GM12878 (cell line): ENCODE results near the gene ZNF559. TPM values are rescaled to one million over a fixed set of nuclear protein-coding genes. Genes with fewer than 3 reads are reported as not detected.

Source experiments
- ATAC-seq: fragments of 200-7000 bp; cut with Tn5 transposase; 3 replicates; pipeline ENCODE4 v1.9.1; 2020; ENCODE audit warnings: mild to moderate bottlenecking, moderate library complexity
- BruUV-seq: library from RNA; stranded (reverse); fragments of 400-500 nt; replicated peaks from 2 replicates; lab custom pipeline; 2021; lab: Mats Ljungman, UMichigan
- CTCF ChIA-PET: fragments of 300-600 bp; sonication (Branson Sonifier 250); formaldehyde crosslinking; extraction: SDS; loops from one replicate; lab custom pipeline; 2021; ENCODE audit warnings: inconsistent platforms; lab: Yijun Ruan, JAX
- POLR2A ChIA-PET: fragments of 350-600 bp; formaldehyde crosslinking; extraction: SDS; loops from one replicate; lab custom pipeline; 2021; ENCODE audit warnings: inconsistent platforms; lab: Charles Lee
- RAD21 ChIA-PET: fragments of 300-600 bp; sonication (Branson Sonifier 250); formaldehyde crosslinking; loops from one replicate; lab custom pipeline; 2023; ENCODE audit warnings: antibody characterized with exemption; ENCODE audit not compliant: unreplicated experiment; lab: Charles Lee
- SMC1A ChIA-PET: fragments of 300-600 bp; sonication (Branson Sonifier 250); formaldehyde crosslinking; loops from one replicate; lab custom pipeline; 2023; ENCODE audit not compliant: unreplicated experiment, uncharacterized antibody; lab: Charles Lee
- DNase-seq: peaks from one replicate; pipeline ENCODE4 v3.0.0-alpha.2; 2011; ENCODE audit warnings: low read depth, low spot score
- FAIRE-seq: peaks from 3 replicates; lab custom pipeline; 2011; peaks lifted over from hg19 to GRCh38; lab: Jason Lieb, UNC
- H2AFZ ChIP-seq: 2 replicates; pipeline ENCODE4 v1.6.0; 2011; ENCODE audit warnings: low read depth, low read length, control low read depth; ENCODE audit not compliant: control insufficient read depth
- H3K27ac ChIP-seq: 2 replicates; pipeline ENCODE4 v1.5.1; 2011; ENCODE audit warnings: control low read depth; ENCODE audit not compliant: control insufficient read depth, insufficient read depth
- H3K27me3 ChIP-seq, 2 experiments: replicated peaks in 1 of 2; 2 replicates each; pipeline versions ENCODE4 v1.6.0 to v1.6.1; 2011; ENCODE audit warnings: low read length in 1 of 2; ENCODE audit not compliant: control insufficient read depth in 2 of 2, insufficient read depth in 2 of 2
- H3K36me3 ChIP-seq, 2 experiments: 2 replicates each; pipeline ENCODE4 v1.5.1; 2011; ENCODE audit warnings: low read length in 1 of 2; ENCODE audit not compliant: control insufficient read depth in 2 of 2, insufficient read depth in 2 of 2
- H3K4me1 ChIP-seq: 2 replicates; pipeline ENCODE4 v1.6.1; 2011; ENCODE audit warnings: mild to moderate bottlenecking, low read length, moderate library complexity, mixed read lengths; ENCODE audit not compliant: control insufficient read depth, insufficient read depth
- H3K4me2 ChIP-seq: 2 replicates; pipeline ENCODE4 v1.6.0; 2011; ENCODE audit warnings: control low read depth; ENCODE audit not compliant: control insufficient read depth, insufficient read depth
- H3K4me3 ChIP-seq: fragments of 200-600 bp; sonication (generic); 2 replicates; pipeline ENCODE4 v1.5.1; 2016
- H3K79me2 ChIP-seq: 2 replicates; pipeline ENCODE4 v1.6.0; 2011; ENCODE audit warnings: low read length; ENCODE audit not compliant: control insufficient read depth, insufficient read depth
- H3K9ac ChIP-seq: 2 replicates; pipeline ENCODE4 v1.8.0; 2011; ENCODE audit warnings: low read length, control low read depth, mixed read lengths; ENCODE audit not compliant: control insufficient read depth, insufficient read depth
- H3K9me3 ChIP-seq: replicated peaks from 3 replicates; pipeline ENCODE4 v1.5.1; 2011; ENCODE audit warnings: mild to moderate bottlenecking, low read length; ENCODE audit not compliant: control insufficient read depth, insufficient read depth
- H4K20me1 ChIP-seq: 2 replicates; pipeline ENCODE4 v1.6.0; 2011; ENCODE audit not compliant: control insufficient read depth, insufficient read depth
- ATF2 ChIP-seq: IDR thresholded peaks from 2 replicates; pipeline ENCODE4 v1.6.1; 2012; ENCODE audit warnings: low read length, inconsistent platforms
- CEBPB ChIP-seq, 2 experiments: fragments of 150-350 bp in 1 of 2; IDR thresholded peaks; 2 replicates each; pipeline ENCODE4 v1.6.1; 2012 to 2014; ENCODE audit warnings: low read depth in 2 of 2, low read length in 2 of 2, borderline replicate concordance in 1 of 2, inconsistent platforms in 1 of 2
- EGR1 ChIP-seq, 2 experiments: IDR thresholded peaks; 1 replicate in 1 of 2; 2 replicates in 1 of 2; pipeline ENCODE4 v1.6.1; 2011 to 2012; ENCODE audit warnings: low read depth in 2 of 2, low read length in 2 of 2, borderline replicate concordance in 1 of 2, mild to moderate bottlenecking in 1 of 2, moderate library complexity in 1 of 2
- EZH2 ChIP-seq: IDR thresholded peaks from 2 replicates; pipeline ENCODE4 v1.6.1; 2012; ENCODE audit warnings: low read depth, mild to moderate bottlenecking, control low read depth, inconsistent platforms, low read length, borderline replicate concordance; ENCODE audit not compliant: control insufficient read depth
- MEF2B ChIP-seq: fragments of 450-650 bp; IDR thresholded peaks from 2 replicates; pipeline ENCODE4 v1.6.1; 2018; ENCODE audit warnings: mild to moderate bottlenecking, moderate library complexity; ENCODE audit not compliant: partially characterized antibody, poor library complexity, severe bottlenecking
- NKRF ChIP-seq: fragments of 450-650 bp; conservative IDR thresholded peaks from 2 replicates; pipeline ENCODE4 v1.6.1; 2017; ENCODE audit warnings: mild to moderate bottlenecking, moderate library complexity
- PBX3 ChIP-seq: IDR thresholded peaks from 2 replicates; pipeline ENCODE4 v1.6.1; 2011; ENCODE audit warnings: mild to moderate bottlenecking, low read depth, low read length, moderate library complexity; ENCODE audit not compliant: insufficient replicate concordance
- SMAD1 ChIP-seq: fragments of 450-650 bp; IDR thresholded peaks from 2 replicates; pipeline ENCODE4 v1.6.1; 2018; ENCODE audit warnings: mild to moderate bottlenecking, low read depth; ENCODE audit not compliant: partially characterized antibody
- SMARCA5 ChIP-seq: fragments of 450-650 bp; IDR thresholded peaks from 2 replicates; pipeline ENCODE4 v1.6.1; 2017; ENCODE audit warnings: mild to moderate bottlenecking
- WGBS: methylation state at CpG from one replicate; pipeline ENCODE4 v1.1.6; 2016; ENCODE audit warnings: low lambda C conversion rate; ENCODE audit not compliant: insufficient replicate concordance, insufficient coverage; ENCODE audit errors: missing lambda C conversion rate; 5-methylcytosine and 5-hydroxymethylcytosine counted together
- in situ Hi-C: fragments of 300-500 bp; cut with MboI; formaldehyde crosslinking; loops from 9 replicates; pipeline ENCODE4 v1.14.3; 2018; ENCODE audit warnings: mixed read lengths
- intact Hi-C: fragments of 100-400 bp; cut with micrococcal nuclease; formaldehyde crosslinking; loops from one replicate; pipeline ENCODE4 v1.14.2; 2022; ENCODE audit not compliant: unreplicated experiment
- polyA plus RNA-seq, 11 experiments: library from polyadenylated mRNA; depleted of rRNA in 4 of 11; unstranded in 6 of 11; stranded (reverse) in 5 of 11; fragments of >200 nt; fragmentation: Nextera tagmentation in 4 of 11; fragmentation: Illumina TruSeq in 1 of 11; extraction: Ambion mirVana in 4 of 11; extraction: Trizol in 1 of 11; gene quantifications; 1 replicate in 1 of 11; 2 replicates in 10 of 11; pipeline versions ENCODE4 v1.2.1 to v1.2.3, GENCODE V29; 2011 to 2016; ENCODE audit warnings: inconsistent platforms in 2 of 11, missing spikeins in 2 of 11, low read depth in 1 of 11
- total RNA-seq, 4 experiments: library from RNA; depleted of rRNA in 3 of 4; stranded (reverse); fragments of >200 nt in 3 of 4; fragmentation: Illumina TruSeq in 1 of 4; extraction: Trizol in 1 of 4; gene quantifications; 2 replicates each; pipeline versions ENCODE4 v1.2.1 to v1.2.3, GENCODE V29; 2013 to 2021

ZNF559 gene
- total and polyA plus RNA-seq, 10 of the 15 experiments (the other 5 are each of a cell fraction or from before 2014, with no cell fraction given), result 4.4 to 13.8 (median 9.8) TPM

GRCh38 chr19:9345005-9345404 lies 21.0 kb downstream of the ZNF559 start:
- no peak for ATAC-seq
- H3K9ac ChIP-seq, result no peak overlapping the region
- H4K20me1 ChIP-seq, result no peaks in the 10 kb centered on the region
- in situ Hi-C loops, result no loop called here
- intact Hi-C loops, result no loop called here
- H3K27ac ChIP-seq, result no peak overlapping the region
- H3K9me3 ChIP-seq, result peaks cover 17% of the 10 kb centered on the region
- CTCF ChIA-PET, result no interaction called here
- BruUV-seq, result no TSS peak
- RAD21 ChIA-PET, result no interaction called here
- H3K4me3 ChIP-seq, result no peak overlapping the region
- no peak for FAIRE-seq
- H3K36me3 ChIP-seq, result no peaks in the 10 kb centered on the region
- POLR2A ChIA-PET, result no interaction called here
- no peak for DNase-seq
- no peaks in the 10 kb centered on the region for H3K27me3 ChIP-seq
- 87% methylated on average over 2 of the region's 2 CpGs for WGBS
- SMC1A ChIA-PET, result no interaction called here
- H3K79me2 ChIP-seq, result no peaks in the 10 kb centered on the region
- no peak overlapping the region for H2AFZ ChIP-seq
- no peak for TF ChIP-seq SMARCA5
- no peak for TF ChIP-seq EGR1 (IDR thresholded peaks at IDR 0.05; ENCODE audit: borderline replicate concordance in 1 of 2, low read depth in 2 of 2, low read length in 2 of 2)
- TF ChIP-seq EZH2, result no peak
- no peak for TF ChIP-seq NKRF
- TF ChIP-seq PBX3, result no peak
- TF ChIP-seq ATF2, result no peak
- TF ChIP-seq CEBPB (IDR thresholded peaks at IDR 0.05; ENCODE audit: borderline replicate concordance in 1 of 2, low read depth in 2 of 2, low read length in 2 of 2), result no peak
- no peak for TF ChIP-seq SMAD1
- no peak for TF ChIP-seq MEF2B
- H3K4me1 ChIP-seq, result no peaks in the 10 kb centered on the region
- H3K4me2 ChIP-seq, result no peak overlapping the region
